ENCODE measurements around the gene KCTD17.
A peak's percentile ranks its signal among the peaks of the same experiment; 100 is the strongest.

The KCTD17 gene

GRCh38 chr22:37021041-37021440 is 30.5 kb upstream of the KCTD17 start:
- no peak for DNase-seq (ENCODE audit: low read depth)

- peak; percentile 51 for DNase-seq (ENCODE audit: low read depth)
Observed at GRCh38 chr22:37021710-37022482, 29.6 kb upstream of the KCTD17 start.

- DNase-seq (ENCODE audit: low read depth) = no peak
Observed at GRCh38 chr22:37022483-37023337, 28.8 kb upstream of the KCTD17 start.

- DNase-seq (ENCODE audit: low read depth) = no peak
Observed at GRCh38 chr22:37023743-37024338, 27.7 kb upstream of the KCTD17 start.

- DNase-seq (ENCODE audit: low read depth) = no peak
Observed at GRCh38 chr22:37024339-37025157, 27.0 kb upstream of the KCTD17 start.

- no peak for DNase-seq (ENCODE audit: low read depth)
Observed at GRCh38 chr22:37025500-37026070, 26.0 kb upstream of the KCTD17 start.

- DNase-seq (ENCODE audit: low read depth) = no peak
Observed at GRCh38 chr22:37026325-37026724, 25.2 kb upstream of the KCTD17 start.

GRCh38 chr22:37027556-37027955 is 24.0 kb upstream of the KCTD17 start:
- no peak for DNase-seq (ENCODE audit: low read depth)

- DNase-seq (ENCODE audit: low read depth) = no peak
Observed at GRCh38 chr22:37028692-37029674, 22.6 kb upstream of the KCTD17 start.

- DNase-seq (ENCODE audit: low read depth) = no peak
Observed at GRCh38 chr22:37030560-37031281, 20.8 kb upstream of the KCTD17 start.

GRCh38 chr22:37032134-37032534 is 19.4 kb upstream of the KCTD17 start:
- DNase-seq (ENCODE audit: low read depth) = no peak

- DNase-seq (ENCODE audit: low read depth) = no peak
Observed at GRCh38 chr22:37032535-37033460, 18.7 kb upstream of the KCTD17 start.

GRCh38 chr22:37033605-37034430 is 17.7 kb upstream of the KCTD17 start:
- DNase-seq (ENCODE audit: low read depth) = no peak

GRCh38 chr22:37036655-37037377 is 14.7 kb upstream of the KCTD17 start:
- no peak for DNase-seq (ENCODE audit: low read depth)

GRCh38 chr22:37037669-37038068 is 13.9 kb upstream of the KCTD17 start:
- no peak for DNase-seq (ENCODE audit: low read depth)

- no peak for DNase-seq (ENCODE audit: low read depth)
Observed at GRCh38 chr22:37039466-37039865, 12.1 kb upstream of the KCTD17 start.

All from activated T-cell treated with anti-CD3 and anti-CD28 coated beads for 1 hour (primary cell).